Loucy (cell line): ENCODE results near the gene WT1.

Experiments
- H2AFZ ChIP-seq: fragments of 200-600 bp; sonication (generic); 2 replicates; pipeline ENCODE4 v1.6.0; 2016; ENCODE audit warnings: antibody characterized with exemption, mild to moderate bottlenecking, low read length, moderate library complexity
- H3F3A ChIP-seq: fragments of 200-600 bp; 2 replicates; pipeline ENCODE4 v1.6.0; 2016; ENCODE audit warnings: antibody characterized with exemption, low read depth, mild to moderate bottlenecking
- H3K27me3 ChIP-seq: fragments of 200-600 bp; sonication (generic); 2 replicates; pipeline ENCODE4 v1.6.1; 2014; ENCODE audit warnings: low read length, mild to moderate bottlenecking; ENCODE audit not compliant: insufficient read depth, poor library complexity, severe bottlenecking
- H3K36me3 ChIP-seq: fragments of 200-600 bp; sonication (generic); 2 replicates; pipeline ENCODE4 v1.6.1; 2016; ENCODE audit warnings: low read length; ENCODE audit not compliant: insufficient read depth
- H3K4me1 ChIP-seq: fragments of 200-600 bp; sonication (generic); 2 replicates; pipeline ENCODE4 v1.5.1; 2014; ENCODE audit warnings: low read length, mild to moderate bottlenecking; ENCODE audit not compliant: insufficient read depth, poor library complexity, severe bottlenecking
- H3K4me2 ChIP-seq: fragments of 200-600 bp; sonication (generic); 2 replicates; pipeline ENCODE4 v1.6.0; 2014; ENCODE audit warnings: antibody characterized with exemption, low read length, low read depth, mild to moderate bottlenecking; ENCODE audit not compliant: poor library complexity, severe bottlenecking
- H3K4me3 ChIP-seq: fragments of 200-600 bp; sonication (generic); 2 replicates; pipeline ENCODE4 v1.5.1; 2014; ENCODE audit warnings: low read length, mild to moderate bottlenecking, mixed read lengths; ENCODE audit not compliant: poor library complexity, severe bottlenecking
- H3K79me2 ChIP-seq: fragments of 200-600 bp; sonication (generic); 2 replicates; pipeline ENCODE4 v1.6.1; 2014; ENCODE audit warnings: low read length; ENCODE audit not compliant: insufficient read depth
- H3K9ac ChIP-seq: fragments of 200-600 bp; sonication (generic); 2 replicates; pipeline ENCODE4 v1.6.0; 2014; ENCODE audit warnings: mild to moderate bottlenecking, low read depth, low read length, moderate library complexity; ENCODE audit not compliant: poor library complexity, severe bottlenecking
- H3K9me2 ChIP-seq: fragments of 200-600 bp; sonication (generic); replicated peaks from 2 replicates; pipeline ENCODE4 v1.6.1; 2016; ENCODE audit warnings: low read depth, low read length, mixed read lengths
- H3K9me3 ChIP-seq: fragments of 200-600 bp; sonication (generic); 2 replicates; pipeline ENCODE4 v1.6.1; 2014; ENCODE audit warnings: mild to moderate bottlenecking, antibody characterized with exemption, low read length, low read depth; ENCODE audit not compliant: insufficient read depth
- H4K20me1 ChIP-seq: fragments of 200-600 bp; sonication (generic); 2 replicates; pipeline ENCODE4 v1.6.0; 2014; ENCODE audit warnings: antibody characterized with exemption, low read length, mild to moderate bottlenecking; ENCODE audit not compliant: insufficient read depth, poor library complexity, severe bottlenecking
- EZH2phosphoT487 ChIP-seq: fragments of 200-600 bp; IDR thresholded peaks from 2 replicates; pipeline ENCODE4 v1.6.1; 2018; ENCODE audit warnings: antibody characterized with exemption, mild to moderate bottlenecking, moderate library complexity, borderline replicate concordance
- TF ChIP-seq, protein P1 (sequence below): fragments of 200-600 bp; sonication (generic); conservative IDR thresholded peaks from 2 replicates; pipeline ENCODE4 v1.5.1; 2014; ENCODE audit warnings: mild to moderate bottlenecking, antibody characterized with exemption, low read length

WT1 gene

DNA sequence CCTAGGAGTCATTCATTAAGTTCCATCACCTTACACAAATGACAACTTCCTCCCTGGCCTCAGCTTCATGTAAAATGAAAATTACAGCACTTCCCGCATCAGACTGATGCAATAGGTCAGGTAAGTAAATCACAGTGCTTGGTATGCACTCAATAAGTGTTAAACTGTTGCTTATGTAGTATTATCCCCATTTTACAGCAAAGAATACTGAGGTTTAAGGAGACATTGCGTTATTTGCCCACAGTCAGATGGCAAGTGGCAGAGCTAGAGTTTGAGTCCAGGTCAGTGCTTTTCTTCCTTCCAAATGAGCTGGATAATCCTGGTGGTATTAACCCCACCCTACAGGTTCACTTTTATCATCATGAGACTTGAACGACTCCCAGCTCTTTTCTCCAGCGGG, 29.7 kb downstream of the WT1 start:
- H3K4me3 ChIP-seq, result no peak overlapping the region
- TF ChIP-seq, protein P1, sequence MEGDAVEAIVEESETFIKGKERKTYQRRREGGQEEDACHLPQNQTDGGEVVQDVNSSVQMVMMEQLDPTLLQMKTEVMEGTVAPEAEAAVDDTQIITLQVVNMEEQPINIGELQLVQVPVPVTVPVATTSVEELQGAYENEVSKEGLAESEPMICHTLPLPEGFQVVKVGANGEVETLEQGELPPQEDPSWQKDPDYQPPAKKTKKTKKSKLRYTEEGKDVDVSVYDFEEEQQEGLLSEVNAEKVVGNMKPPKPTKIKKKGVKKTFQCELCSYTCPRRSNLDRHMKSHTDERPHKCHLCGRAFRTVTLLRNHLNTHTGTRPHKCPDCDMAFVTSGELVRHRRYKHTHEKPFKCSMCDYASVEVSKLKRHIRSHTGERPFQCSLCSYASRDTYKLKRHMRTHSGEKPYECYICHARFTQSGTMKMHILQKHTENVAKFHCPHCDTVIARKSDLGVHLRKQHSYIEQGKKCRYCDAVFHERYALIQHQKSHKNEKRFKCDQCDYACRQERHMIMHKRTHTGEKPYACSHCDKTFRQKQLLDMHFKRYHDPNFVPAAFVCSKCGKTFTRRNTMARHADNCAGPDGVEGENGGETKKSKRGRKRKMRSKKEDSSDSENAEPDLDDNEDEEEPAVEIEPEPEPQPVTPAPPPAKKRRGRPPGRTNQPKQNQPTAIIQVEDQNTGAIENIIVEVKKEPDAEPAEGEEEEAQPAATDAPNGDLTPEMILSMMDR, result no peak
- TF ChIP-seq EZH2phosphoT487, result no peak
- no peaks in the 10 kb centered on the region for H3K9me2 ChIP-seq
- peaks cover 30% of the 10 kb centered on the region for H3K4me1 ChIP-seq
- H2AFZ ChIP-seq, result peak overlapping the region; percentile 75; the same call in 1 of the 2 replicates
- H3K79me2 ChIP-seq, result no peaks in the 10 kb centered on the region
- H3K27me3 ChIP-seq, result no peaks in the 10 kb centered on the region
- H3K36me3 ChIP-seq, result no peaks in the 10 kb centered on the region
- no peaks in the 10 kb centered on the region for H4K20me1 ChIP-seq
- H3K9me3 ChIP-seq, result no peaks in the 10 kb centered on the region
- no peak overlapping the region for H3K4me2 ChIP-seq
- H3F3A ChIP-seq, result no peaks in the 10 kb centered on the region
- peak overlapping the region; percentile 45 for H3K9ac ChIP-seq

DNA sequence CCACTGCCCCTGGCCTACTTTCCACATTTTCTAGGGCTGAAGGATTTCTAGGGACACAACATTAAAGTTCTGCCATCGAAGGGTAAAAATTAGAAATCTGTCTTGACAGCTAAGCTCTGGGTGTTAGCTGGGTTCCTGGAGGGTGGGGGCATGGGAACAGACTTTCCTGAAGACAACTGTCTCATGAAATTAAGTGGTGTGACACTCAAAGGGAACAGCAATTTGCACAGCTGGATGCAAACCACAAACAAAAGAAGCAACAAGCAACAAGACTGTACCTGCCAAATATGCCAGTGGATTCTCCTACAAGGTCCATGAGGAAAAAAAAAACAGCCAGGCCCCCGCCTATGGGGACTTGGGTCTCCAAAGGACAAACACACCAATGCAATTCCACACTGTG, 32.5 kb downstream of the WT1 start:
- no peaks in the 10 kb centered on the region for H3K9me3 ChIP-seq
- no peaks in the 10 kb centered on the region for H4K20me1 ChIP-seq
- no peak overlapping the region for H3K4me2 ChIP-seq
- peak overlapping the region; percentile 25 for H3K9ac ChIP-seq
- H2AFZ ChIP-seq, result peak overlapping the region; percentile 6; the same call in 1 of the 2 replicates
- no peaks in the 10 kb centered on the region for H3K36me3 ChIP-seq
- H3F3A ChIP-seq, result no peaks in the 10 kb centered on the region
- H3K4me1 ChIP-seq, result peaks cover 30% of the 10 kb centered on the region
- no peaks in the 10 kb centered on the region for H3K79me2 ChIP-seq
- TF ChIP-seq EZH2phosphoT487, result no peak
- TF ChIP-seq, protein P1, result no peak
- H3K27me3 ChIP-seq, result no peaks in the 10 kb centered on the region
- no peak overlapping the region for H3K4me3 ChIP-seq
- no peaks in the 10 kb centered on the region for H3K9me2 ChIP-seq

DNA sequence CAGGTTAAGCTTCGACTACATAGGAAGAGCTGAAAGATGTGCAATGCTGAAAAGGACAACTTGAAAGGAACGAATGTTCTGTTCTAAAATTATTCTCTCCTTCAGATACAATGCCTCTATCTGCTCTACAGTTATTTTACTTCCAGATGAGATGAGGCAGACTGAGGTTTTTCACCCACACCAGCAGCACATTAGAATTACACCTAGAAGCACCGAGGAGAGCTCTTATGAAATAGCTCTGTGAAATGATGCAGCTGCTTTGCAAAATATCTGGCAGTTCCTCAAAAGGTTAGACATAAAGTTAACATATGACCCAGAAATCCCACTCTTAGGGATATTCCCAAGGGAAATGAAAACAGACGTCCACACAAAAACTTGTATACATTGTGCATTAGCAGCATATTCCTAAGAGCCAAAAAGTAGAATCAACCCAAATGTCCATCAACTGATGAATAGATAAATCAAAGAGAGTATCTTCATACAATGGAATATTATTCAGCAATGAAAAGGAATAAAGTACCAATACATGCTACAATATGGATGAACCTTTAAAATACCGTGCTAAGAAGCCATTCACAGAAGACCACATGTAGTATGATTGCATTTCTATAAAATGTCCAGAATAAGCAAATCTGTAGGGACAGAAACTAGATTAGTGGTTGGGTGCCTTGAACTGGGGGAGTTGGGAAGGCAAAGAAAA, 34.5 kb downstream of the WT1 start:
- Histone ChIP-seq H3K4me1 (peaks cover 15% of the 10 kb centered on the region), H3K9ac (no peak overlapping the region), H3K4me2 (no peak overlapping the region), H3F3A (no peaks in the 10 kb centered on the region), H4K20me1 (no peaks in the 10 kb centered on the region), H3K9me2 (no peaks in the 10 kb centered on the region), H3K4me3 (no peak overlapping the region), H3K36me3 (no peaks in the 10 kb centered on the region), H2AFZ (no peak overlapping the region), H3K27me3 (no peaks in the 10 kb centered on the region), H3K9me3 (no peaks in the 10 kb centered on the region), H3K79me2 (peaks cover 5% of the 10 kb centered on the region)
- TF ChIP-seq, protein P1, result no peak
- TF ChIP-seq EZH2phosphoT487, result no peak
